Measurements from ENCODE around the gene NATD1.

Gene NATD1

DNA sequence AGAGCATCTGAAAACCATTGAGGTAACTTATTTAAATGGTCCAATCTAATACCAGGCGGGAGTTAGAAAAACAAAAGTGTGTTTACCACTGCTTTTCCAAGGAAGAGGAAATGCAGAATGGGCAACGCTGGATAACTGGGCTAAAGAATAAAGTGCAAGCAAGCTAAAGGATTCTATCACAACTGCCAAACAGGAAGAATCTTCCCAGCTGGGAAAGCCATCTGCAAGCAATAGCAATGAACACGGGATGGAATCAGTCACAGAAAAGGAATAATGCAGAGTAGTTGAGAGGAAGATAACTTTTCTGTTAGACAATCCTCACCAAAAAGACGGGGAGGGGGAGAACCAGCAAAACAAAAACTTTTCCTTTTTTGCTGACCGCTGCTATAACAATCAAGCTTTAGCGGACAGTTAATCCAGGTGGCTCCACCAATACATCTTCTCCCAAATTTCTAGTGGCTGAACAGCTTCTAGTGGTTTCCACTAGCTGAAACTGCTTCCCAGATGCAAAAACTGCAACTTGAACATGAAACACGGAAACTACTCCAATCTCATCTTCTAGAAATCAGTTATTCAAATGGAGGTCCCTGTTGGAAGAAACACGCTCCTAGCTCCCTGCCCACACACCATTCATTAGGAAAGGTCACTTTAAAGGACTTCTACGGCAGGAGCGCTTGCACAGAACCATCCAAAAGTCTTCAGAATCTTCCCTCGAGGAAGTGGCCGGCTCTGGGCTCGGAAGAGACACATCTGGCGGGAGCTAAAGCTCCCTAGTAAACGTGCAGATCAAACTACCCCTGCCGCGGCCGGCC lies 40.2 kb downstream of the NATD1 start:
- H3K27ac ChIP-seq = peak overlapping the region; percentile 90
- no peak for TF ChIP-seq ZFX (IDR thresholded peaks at IDR 0.05; ENCODE audit: borderline replicate concordance)
- TF ChIP-seq, protein P1, sequence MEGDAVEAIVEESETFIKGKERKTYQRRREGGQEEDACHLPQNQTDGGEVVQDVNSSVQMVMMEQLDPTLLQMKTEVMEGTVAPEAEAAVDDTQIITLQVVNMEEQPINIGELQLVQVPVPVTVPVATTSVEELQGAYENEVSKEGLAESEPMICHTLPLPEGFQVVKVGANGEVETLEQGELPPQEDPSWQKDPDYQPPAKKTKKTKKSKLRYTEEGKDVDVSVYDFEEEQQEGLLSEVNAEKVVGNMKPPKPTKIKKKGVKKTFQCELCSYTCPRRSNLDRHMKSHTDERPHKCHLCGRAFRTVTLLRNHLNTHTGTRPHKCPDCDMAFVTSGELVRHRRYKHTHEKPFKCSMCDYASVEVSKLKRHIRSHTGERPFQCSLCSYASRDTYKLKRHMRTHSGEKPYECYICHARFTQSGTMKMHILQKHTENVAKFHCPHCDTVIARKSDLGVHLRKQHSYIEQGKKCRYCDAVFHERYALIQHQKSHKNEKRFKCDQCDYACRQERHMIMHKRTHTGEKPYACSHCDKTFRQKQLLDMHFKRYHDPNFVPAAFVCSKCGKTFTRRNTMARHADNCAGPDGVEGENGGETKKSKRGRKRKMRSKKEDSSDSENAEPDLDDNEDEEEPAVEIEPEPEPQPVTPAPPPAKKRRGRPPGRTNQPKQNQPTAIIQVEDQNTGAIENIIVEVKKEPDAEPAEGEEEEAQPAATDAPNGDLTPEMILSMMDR (IDR thresholded peaks at IDR 0.05) = no peak

DNA sequence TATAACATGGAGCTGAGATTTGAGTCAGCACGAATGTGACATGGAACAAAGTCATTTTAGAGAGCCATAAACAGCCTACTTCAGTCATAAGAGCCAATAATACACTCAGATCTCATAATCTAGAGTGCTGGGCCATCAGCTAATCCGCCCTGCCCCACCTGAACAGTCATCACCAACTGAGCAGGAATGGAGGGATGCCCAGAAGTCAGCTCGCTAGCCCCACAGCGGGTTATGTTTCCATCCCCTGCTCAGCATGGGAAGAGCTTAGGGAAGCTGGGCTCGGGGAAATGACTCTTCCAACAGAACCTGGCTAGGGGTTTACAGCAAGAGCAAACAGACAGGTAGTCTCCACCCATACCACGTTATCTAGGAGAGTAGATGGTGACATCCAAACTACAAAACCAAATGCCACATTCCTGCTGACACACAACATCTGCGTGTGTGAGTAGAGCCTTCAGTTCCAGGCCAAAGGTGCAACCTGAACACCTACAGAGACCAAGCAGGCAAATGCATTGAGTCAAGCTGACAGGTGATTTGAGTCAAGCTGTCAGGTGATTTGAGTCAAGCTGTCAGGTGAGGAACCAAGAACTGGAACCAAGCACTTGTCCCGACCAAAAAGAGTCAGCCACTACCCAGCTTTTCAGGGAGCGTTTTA lies 41.3 kb downstream of the NATD1 start:
- TF ChIP-seq, protein P1 (IDR thresholded peaks at IDR 0.05) = no peak
- TF ChIP-seq ZFX (IDR thresholded peaks at IDR 0.05; ENCODE audit: borderline replicate concordance) = no peak
- H3K27ac ChIP-seq = no peak overlapping the region

DNA sequence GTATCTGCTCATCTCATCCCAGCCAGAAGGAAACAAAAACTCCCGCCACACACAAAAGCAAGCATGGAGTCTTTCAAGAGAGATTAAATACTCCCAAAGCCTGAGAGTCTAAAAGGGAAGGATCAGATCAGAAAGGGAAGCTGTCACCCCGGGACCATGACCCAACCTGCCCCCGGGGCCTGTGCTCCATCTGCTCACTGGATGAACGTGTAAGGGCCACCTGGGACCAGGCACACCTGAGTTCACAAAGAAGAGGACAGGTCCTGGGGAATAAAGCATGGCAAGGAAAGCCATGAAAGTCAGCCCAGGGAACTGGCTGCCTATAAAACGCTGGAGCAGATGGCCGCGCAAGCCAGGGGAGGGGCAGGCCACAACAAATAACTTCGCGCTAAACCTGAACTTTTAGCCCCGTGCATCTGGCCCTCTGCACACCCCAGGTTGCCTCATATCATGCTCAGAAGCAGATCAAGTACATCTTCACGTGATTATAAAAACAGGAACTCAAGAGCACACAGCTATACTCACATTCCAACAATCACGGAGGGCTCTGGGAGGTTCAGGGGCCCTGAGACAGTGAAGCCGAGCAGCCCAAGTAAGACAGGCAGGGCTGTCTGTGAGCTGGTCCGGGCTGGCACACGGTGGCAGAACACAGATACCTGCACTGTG lies 42.7 kb downstream of the NATD1 start:
- TF ChIP-seq ZFX (IDR thresholded peaks at IDR 0.05; ENCODE audit: borderline replicate concordance) = no peak
- TF ChIP-seq, protein P1 (IDR thresholded peaks at IDR 0.05) = no peak
- no peak overlapping the region for H3K27ac ChIP-seq

DNA sequence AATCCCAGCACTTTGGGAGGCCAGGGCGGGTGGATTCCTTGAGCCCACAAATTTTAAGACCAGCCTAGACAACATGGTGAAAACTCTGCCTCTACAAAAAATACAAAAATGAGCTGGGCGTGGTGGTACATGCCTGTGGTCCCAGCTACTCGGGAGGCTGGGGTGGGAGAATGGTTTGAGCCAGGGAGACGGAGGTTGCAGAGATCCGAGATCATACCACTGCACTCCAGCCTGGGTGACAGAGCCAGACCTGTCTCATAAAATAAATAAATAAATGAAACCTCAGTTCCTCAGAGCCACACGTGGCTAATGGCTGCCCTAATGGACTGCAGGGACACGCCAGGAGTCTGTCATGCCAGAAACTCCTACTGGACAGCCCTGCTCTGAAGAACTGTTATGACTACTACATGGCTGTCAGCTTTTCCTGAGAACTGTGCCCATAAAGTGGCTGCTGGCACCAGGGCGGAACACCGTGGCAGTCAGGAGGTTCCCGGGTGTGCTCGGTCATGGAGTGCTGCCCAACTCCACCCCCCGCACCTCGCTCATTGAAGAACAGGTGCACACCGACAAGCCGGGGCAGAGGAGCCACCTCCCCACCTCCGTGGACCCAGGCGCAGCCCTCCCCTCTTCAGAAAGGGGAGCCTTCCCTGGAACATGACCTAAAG lies 43.6 kb downstream of the NATD1 start:
- TF ChIP-seq ZFX (IDR thresholded peaks at IDR 0.05; ENCODE audit: borderline replicate concordance) = no peak
- TF ChIP-seq, protein P1 (IDR thresholded peaks at IDR 0.05) = no peak
- H3K27ac ChIP-seq = no peak overlapping the region

DNA sequence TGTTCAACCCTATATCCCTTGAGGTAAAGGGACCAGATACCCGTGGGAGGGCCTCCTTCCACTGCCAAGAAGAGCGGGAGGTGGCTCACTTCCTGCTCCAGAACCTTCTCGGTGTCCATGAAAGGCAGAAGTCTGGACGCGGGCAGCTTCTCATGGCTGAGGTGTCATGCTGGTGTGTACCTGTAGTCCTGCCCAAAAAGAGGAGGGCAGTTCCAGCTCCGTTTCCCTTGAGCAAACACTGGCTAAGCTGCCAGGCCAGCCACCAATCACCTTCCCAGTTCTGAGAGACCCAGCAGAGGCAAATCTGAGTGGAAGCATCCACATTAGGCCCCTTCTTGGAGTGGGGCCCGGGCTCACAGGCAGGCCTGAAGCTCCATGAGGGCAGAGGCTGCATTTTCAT lies 44.9 kb downstream of the NATD1 start:
- TF ChIP-seq, protein P1 (IDR thresholded peaks at IDR 0.05) = no peak
- TF ChIP-seq ZFX (IDR thresholded peaks at IDR 0.05; ENCODE audit: borderline replicate concordance) = no peak
- H3K27ac ChIP-seq = 0 out of 2 replicates have a peak overlapping the region, but pooled peaks have one; percentile 7

DNA sequence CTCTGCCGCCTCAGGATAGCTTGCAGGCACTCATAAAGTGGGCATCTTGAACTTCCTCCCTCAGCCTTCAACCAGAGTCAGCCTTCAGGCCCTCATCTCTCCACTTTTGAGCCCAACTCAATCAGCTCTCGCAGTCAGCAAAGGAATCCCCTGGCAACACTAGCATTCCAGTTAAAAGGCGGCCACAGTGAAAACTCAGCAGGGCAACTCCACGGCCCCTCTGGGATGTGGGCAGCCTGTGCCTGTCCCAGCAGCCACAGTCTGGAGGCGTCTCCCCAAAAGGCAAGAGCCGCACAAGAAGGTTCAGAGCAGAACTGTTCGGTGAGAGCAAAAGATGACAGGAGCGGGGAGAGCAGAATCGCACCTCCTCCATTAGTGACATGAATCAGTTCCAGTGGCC lies 48.3 kb downstream of the NATD1 start:
- no peak overlapping the region for H3K27ac ChIP-seq
- TF ChIP-seq, protein P1 (IDR thresholded peaks at IDR 0.05) = no peak
- TF ChIP-seq ZFX (IDR thresholded peaks at IDR 0.05; ENCODE audit: borderline replicate concordance) = no peak
